ENCODE data around the gene PRKAR2A. TPM values are rescaled to one million over a fixed set of nuclear protein-coding genes. Genes with fewer than 3 reads are reported as not detected.

The PRKAR2A gene
- total and polyA plus RNA-seq, 7 experiments from 2014 or later, result 10.3 to 45.1 (median 33.3) TPM

- ATAC-seq (no peak), DNase-seq (no peak)
- peaks cover 4 to 29% (median 8%) of the 10 kb centered on the region in 5 donors for H3K36me3 Mint-ChIP-seq
- no peaks in the 10 kb centered on the region for H3K9me3 Mint-ChIP-seq
- Histone ChIP-seq H3K27ac (ENCODE audit: low read depth, low read length) (no peak overlapping the region), H3K36me3 (ENCODE audit: control insufficient read depth in 2 of 3, insufficient read depth in 3 of 3, low read length in 3 of 3) (peaks cover 0 to 40% (median 5%) of the 10 kb centered on the region in 3 experiments), H3K4me1 (ENCODE audit: control insufficient read depth in 2 of 2, insufficient read depth in 2 of 2, low read length in 2 of 2) (no peaks in the 10 kb centered on the region), H3K27me3 (ENCODE audit: control insufficient read depth in 2 of 2, insufficient read depth in 2 of 2, low read length in 2 of 2) (no peaks in the 10 kb centered on the region), H3K9me3 (ENCODE audit: control insufficient read depth in 2 of 3, low read length in 3 of 3) (no peaks in the 10 kb centered on the region), H3K4me3 (ENCODE audit: low read length) (no peak overlapping the region)
- ChIA-PET CTCF (no interaction called here), POLR2A (no interaction called here)
- peak overlapping the region in 2 of 9 donors; percentile 41 to 48 for H3K27ac Mint-ChIP-seq
- no peaks in the 10 kb centered on the region for H3K27me3 Mint-ChIP-seq
- intact Hi-C loops (cut with micrococcal nuclease), result no loop called here
- H3K4me3 Mint-ChIP-seq, result no peak overlapping the region
- peaks cover 0 to 21% (median 7%) of the 10 kb centered on the region in 7 donors for H3K4me1 Mint-ChIP-seq
These were observed 33.3 kb upstream of the PRKAR2A start for GRCh38 chr3:48881006-48881405.

DNA sequence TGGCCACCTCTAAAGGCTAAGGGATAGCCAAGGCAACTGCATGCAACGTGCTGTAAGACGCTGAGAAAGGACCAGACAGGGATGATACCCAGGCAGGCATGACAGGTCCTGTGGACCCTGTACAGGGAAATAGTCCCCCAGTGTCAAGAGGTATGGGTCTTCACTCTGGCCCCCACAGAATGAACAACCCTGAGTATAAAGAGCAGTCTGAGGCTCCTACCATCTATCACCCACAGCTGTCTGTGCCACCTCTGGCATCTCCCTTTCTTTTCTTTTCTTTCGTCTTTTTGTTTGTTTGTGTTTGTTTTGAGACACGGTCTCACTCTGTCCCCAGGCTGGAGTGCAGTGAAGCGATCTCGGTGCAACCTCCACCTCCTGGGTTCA, 32.3 kb upstream of the PRKAR2A start:
- no peak for DNase-seq
- no peak overlapping the region for H3K4me3 Mint-ChIP-seq
- Histone ChIP-seq H3K27me3 (ENCODE audit: control insufficient read depth in 2 of 2, insufficient read depth in 2 of 2, low read length in 2 of 2) (no peaks in the 10 kb centered on the region), H3K9me3 (ENCODE audit: control insufficient read depth in 2 of 3, low read length in 3 of 3) (no peaks in the 10 kb centered on the region), H3K4me3 (ENCODE audit: low read length) (no peak overlapping the region), H3K4me1 (ENCODE audit: control insufficient read depth in 2 of 2, insufficient read depth in 2 of 2, low read length in 2 of 2) (no peaks in the 10 kb centered on the region), H3K36me3 (ENCODE audit: control insufficient read depth in 2 of 3, insufficient read depth in 3 of 3, low read length in 3 of 3) (peaks cover 0 to 40% (median 5%) of the 10 kb centered on the region in 3 experiments), H3K27ac (ENCODE audit: low read depth, low read length) (no peak overlapping the region)
- H3K4me1 Mint-ChIP-seq, result peaks cover 0 to 12% (median 4%) of the 10 kb centered on the region in 7 donors
- intact Hi-C loops (cut with micrococcal nuclease), result no loop called here
- no peaks in the 10 kb centered on the region for H3K27me3 Mint-ChIP-seq
- H3K9me3 Mint-ChIP-seq, result no peaks in the 10 kb centered on the region
- ChIA-PET POLR2A (no interaction called here), CTCF (no interaction called here)
- peak overlapping the region in 3 of 9 donors; percentile 13 to 48 (median 46) for H3K27ac Mint-ChIP-seq
- H3K36me3 Mint-ChIP-seq, result peaks cover 0 to 25% (median 5%) of the 10 kb centered on the region in 5 donors
- ATAC-seq, result no peak

DNA sequence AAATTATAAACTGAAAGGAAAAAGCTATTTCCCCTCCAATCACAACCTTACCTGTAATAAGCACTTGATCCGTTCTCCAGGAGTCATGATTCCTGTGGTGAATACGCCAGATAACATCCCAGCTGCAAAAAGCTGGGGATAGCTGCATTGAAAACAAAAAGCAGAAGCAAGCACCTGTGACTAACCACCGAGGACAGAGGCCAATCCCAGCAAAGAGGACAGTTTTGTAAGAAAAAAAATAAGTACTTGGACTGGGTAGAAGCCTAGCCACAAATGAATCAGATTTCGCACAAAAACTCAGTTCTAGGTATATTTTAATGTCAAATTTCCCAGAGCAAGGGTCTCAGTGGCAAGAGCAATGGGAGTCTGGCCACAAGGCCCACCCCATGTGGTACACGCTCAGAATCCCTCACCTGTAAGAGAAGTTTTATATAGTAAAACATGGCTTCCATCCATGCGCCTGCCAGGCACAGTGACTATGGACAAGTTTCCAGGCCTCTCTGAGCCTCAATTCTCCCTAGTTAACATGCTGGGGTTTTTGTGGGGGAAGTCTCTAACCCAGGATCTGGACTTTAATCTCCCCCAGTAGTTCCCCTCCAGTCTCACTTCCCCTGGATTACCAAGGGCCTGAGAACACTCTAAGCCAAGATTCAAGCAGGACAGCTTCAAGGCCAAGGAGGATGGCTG, 31.8 kb upstream of the PRKAR2A start:
- DNase-seq (no peak), ATAC-seq (no peak)
- POLR2A ChIA-PET, result no interaction called here
- no peak overlapping the region for H3K4me3 Mint-ChIP-seq
- peaks cover 0 to 19% (median 4%) of the 10 kb centered on the region in 5 donors for H3K36me3 Mint-ChIP-seq
- intact Hi-C loops (cut with micrococcal nuclease), result no loop called here
- CTCF ChIA-PET, result no interaction called here
- Histone ChIP-seq H3K4me3 (ENCODE audit: low read length) (no peak overlapping the region), H3K36me3 (ENCODE audit: control insufficient read depth in 2 of 3, insufficient read depth in 3 of 3, low read length in 3 of 3) (peaks cover 0 to 35% (median 5%) of the 10 kb centered on the region in 3 experiments), H3K4me1 (ENCODE audit: control insufficient read depth in 2 of 2, insufficient read depth in 2 of 2, low read length in 2 of 2) (no peaks in the 10 kb centered on the region), H3K9me3 (ENCODE audit: control insufficient read depth in 2 of 3, low read length in 3 of 3) (no peaks in the 10 kb centered on the region), H3K27ac (ENCODE audit: low read depth, low read length) (no peak overlapping the region), H3K27me3 (ENCODE audit: control insufficient read depth in 2 of 2, insufficient read depth in 2 of 2, low read length in 2 of 2) (no peaks in the 10 kb centered on the region)
- peak overlapping the region in 4 of 9 donors; percentile 13 to 48 (median 44) for H3K27ac Mint-ChIP-seq
- H3K9me3 Mint-ChIP-seq, result no peaks in the 10 kb centered on the region
- no peaks in the 10 kb centered on the region for H3K27me3 Mint-ChIP-seq
- peaks cover 0 to 11% (median 4%) of the 10 kb centered on the region in 7 donors for H3K4me1 Mint-ChIP-seq

GRCh38 chr3:48877671-48878070, 30.0 kb upstream of the PRKAR2A start:
- H3K36me3 ChIP-seq (ENCODE audit: control insufficient read depth in 2 of 3, insufficient read depth in 3 of 3, low read length in 3 of 3), result peaks cover 0 to 22% (median 5%) of the 10 kb centered on the region in 3 experiments
- ChIA-PET POLR2A (no interaction called here), CTCF (no interaction called here)
- Mint-ChIP-seq H3K27me3 (no peaks in the 10 kb centered on the region), H3K9me3 (no peaks in the 10 kb centered on the region), H3K36me3 (peaks cover 0 to 15% (median 4%) of the 10 kb centered on the region in 5 donors), H3K4me1 (peaks cover 0 to 11% (median 4%) of the 10 kb centered on the region in 7 donors), H3K27ac (peak overlapping the region in 1 of 9 donors; percentile 46), H3K4me3 (no peak overlapping the region)
- no peaks in the 10 kb centered on the region for H3K27me3 ChIP-seq (ENCODE audit: control insufficient read depth in 2 of 2, insufficient read depth in 2 of 2, low read length in 2 of 2)
- H3K4me1 ChIP-seq (ENCODE audit: control insufficient read depth in 2 of 2, insufficient read depth in 2 of 2, low read length in 2 of 2), result no peaks in the 10 kb centered on the region
- H3K9me3 ChIP-seq (ENCODE audit: control insufficient read depth in 2 of 3, low read length in 3 of 3), result no peaks in the 10 kb centered on the region
- DNase-seq (no peak), ATAC-seq (no peak)
- no peak overlapping the region for H3K27ac ChIP-seq (ENCODE audit: low read depth, low read length)
- H3K4me3 ChIP-seq (ENCODE audit: low read length), result no peak overlapping the region
- intact Hi-C loops (cut with micrococcal nuclease), result no loop called here

DNA sequence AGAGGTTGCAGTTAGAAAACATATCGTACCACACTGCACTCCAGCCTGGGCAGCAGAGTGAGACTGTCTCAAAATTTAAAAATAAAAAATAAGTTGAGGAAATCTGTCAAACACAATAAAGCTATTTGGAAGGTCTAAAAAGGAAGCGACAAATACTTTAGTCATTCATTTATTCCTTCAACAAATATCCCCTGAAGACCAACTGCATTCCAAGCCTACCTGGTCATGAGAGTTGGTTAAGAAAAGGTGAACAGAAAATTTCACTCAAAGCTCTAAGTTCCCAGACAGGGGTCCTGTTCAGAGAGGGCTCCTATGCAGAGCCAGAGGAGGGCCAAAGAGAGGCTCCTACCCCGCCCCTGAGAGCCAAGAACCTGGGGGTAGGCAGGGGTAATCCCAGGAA, 15.4 kb upstream of the PRKAR2A start:
- no peaks in the 10 kb centered on the region for H3K27me3 ChIP-seq (ENCODE audit: control insufficient read depth in 2 of 2, insufficient read depth in 2 of 2, low read length in 2 of 2)
- H3K27ac Mint-ChIP-seq, result no peak overlapping the region
- H3K4me1 Mint-ChIP-seq, result no peaks in the 10 kb centered on the region
- no peak overlapping the region for H3K4me3 Mint-ChIP-seq
- peaks cover 3 to 28% (median 17%) of the 10 kb centered on the region in 3 experiments for H3K36me3 ChIP-seq (ENCODE audit: control insufficient read depth in 2 of 3, insufficient read depth in 3 of 3, low read length in 3 of 3)
- H3K4me3 ChIP-seq (ENCODE audit: low read length), result no peak overlapping the region
- intact Hi-C loops (cut with micrococcal nuclease), result no loop called here
- no peak overlapping the region for H3K27ac ChIP-seq (ENCODE audit: low read depth, low read length)
- no peaks in the 10 kb centered on the region for H3K27me3 Mint-ChIP-seq
- no peak for ATAC-seq
- ChIA-PET POLR2A (interaction anchor here (0.5 kb wide), 1 partner anchor 17 kb away, joined by 3 read pairs; no protein-coding TSS in a partner anchor), CTCF (interaction anchor here (0.6 kb wide), 1 partner anchor 398 kb away, joined by 4 read pairs; no protein-coding TSS in a partner anchor)
- H3K9me3 Mint-ChIP-seq, result no peaks in the 10 kb centered on the region
- peaks cover 8 to 33% (median 9%) of the 10 kb centered on the region in 5 donors for H3K36me3 Mint-ChIP-seq
- DNase-seq, result no peak
- no peaks in the 10 kb centered on the region for H3K9me3 ChIP-seq (ENCODE audit: control insufficient read depth in 2 of 3, low read length in 3 of 3)
- no peaks in the 10 kb centered on the region for H3K4me1 ChIP-seq (ENCODE audit: control insufficient read depth in 2 of 2, insufficient read depth in 2 of 2, low read length in 2 of 2)

GRCh38 chr3:48859206-48859605, 11.5 kb upstream of the PRKAR2A start:
- no peaks in the 10 kb centered on the region for H3K27me3 ChIP-seq (ENCODE audit: control insufficient read depth in 2 of 2, insufficient read depth in 2 of 2, low read length in 2 of 2)
- Mint-ChIP-seq H3K4me3 (no peak overlapping the region), H3K27me3 (no peaks in the 10 kb centered on the region), H3K9me3 (no peaks in the 10 kb centered on the region), H3K36me3 (peaks cover 3 to 39% (median 14%) of the 10 kb centered on the region in 5 donors), H3K4me1 (peaks cover 0 to 4% (median 0%) of the 10 kb centered on the region in 7 donors), H3K27ac (no peak overlapping the region)
- H3K27ac ChIP-seq (ENCODE audit: low read depth, low read length), result no peak overlapping the region
- ATAC-seq (no peak), DNase-seq (no peak)
- no peaks in the 10 kb centered on the region for H3K4me1 ChIP-seq (ENCODE audit: control insufficient read depth in 2 of 2, insufficient read depth in 2 of 2, low read length in 2 of 2)
- intact Hi-C loops (cut with micrococcal nuclease), result no loop called here
- ChIA-PET POLR2A (no interaction called here), CTCF (no interaction called here)
- H3K36me3 ChIP-seq (ENCODE audit: control insufficient read depth in 2 of 3, insufficient read depth in 3 of 3, low read length in 3 of 3), result peaks cover 3 to 48% (median 17%) of the 10 kb centered on the region in 3 experiments
- H3K9me3 ChIP-seq (ENCODE audit: control insufficient read depth in 2 of 3, low read length in 3 of 3), result no peaks in the 10 kb centered on the region
- H3K4me3 ChIP-seq (ENCODE audit: low read length), result no peak overlapping the region

DNA sequence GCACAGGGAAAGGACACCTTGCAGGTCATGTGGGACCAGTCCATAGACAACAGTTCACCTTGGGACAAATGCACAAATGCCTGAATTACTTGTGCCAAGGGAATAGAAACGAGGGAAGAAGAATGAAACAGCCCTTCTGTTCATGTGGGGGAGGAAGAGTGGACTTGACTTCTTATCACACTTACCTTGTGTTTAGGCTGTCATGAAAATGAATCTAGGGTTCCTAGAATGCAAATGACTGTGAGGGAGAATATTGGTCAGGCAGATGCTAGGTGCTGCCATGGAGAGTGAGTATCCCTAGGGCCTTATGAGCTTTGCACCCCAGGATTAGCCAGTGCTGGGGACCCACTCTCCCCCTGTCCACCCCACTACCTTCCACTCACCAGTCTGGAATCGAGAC, 11.0 kb upstream of the PRKAR2A start:
- Mint-ChIP-seq H3K27ac (no peak overlapping the region), H3K4me3 (no peak overlapping the region), H3K9me3 (no peaks in the 10 kb centered on the region), H3K27me3 (no peaks in the 10 kb centered on the region), H3K36me3 (peaks cover 3 to 43% (median 14%) of the 10 kb centered on the region in 5 donors), H3K4me1 (peaks cover 0 to 8% (median 0%) of the 10 kb centered on the region in 7 donors)
- no peaks in the 10 kb centered on the region for H3K4me1 ChIP-seq (ENCODE audit: control insufficient read depth in 2 of 2, insufficient read depth in 2 of 2, low read length in 2 of 2)
- ChIA-PET POLR2A (no interaction called here), CTCF (no interaction called here)
- no peak overlapping the region for H3K27ac ChIP-seq (ENCODE audit: low read depth, low read length)
- intact Hi-C loops (cut with micrococcal nuclease), result no loop called here
- H3K27me3 ChIP-seq (ENCODE audit: control insufficient read depth in 2 of 2, insufficient read depth in 2 of 2, low read length in 2 of 2), result no peaks in the 10 kb centered on the region
- H3K4me3 ChIP-seq (ENCODE audit: low read length), result no peak overlapping the region
- ATAC-seq, result no peak
- peaks cover 3 to 48% (median 17%) of the 10 kb centered on the region in 3 experiments for H3K36me3 ChIP-seq (ENCODE audit: control insufficient read depth in 2 of 3, insufficient read depth in 3 of 3, low read length in 3 of 3)
- DNase-seq, result no peak
- H3K9me3 ChIP-seq (ENCODE audit: control insufficient read depth in 2 of 3, low read length in 3 of 3), result no peaks in the 10 kb centered on the region
